Measurements from ENCODE around the gene SLX9.
A peak's percentile ranks its signal among the peaks of the same experiment; 100 is the strongest.

SLX9 gene, protein sequence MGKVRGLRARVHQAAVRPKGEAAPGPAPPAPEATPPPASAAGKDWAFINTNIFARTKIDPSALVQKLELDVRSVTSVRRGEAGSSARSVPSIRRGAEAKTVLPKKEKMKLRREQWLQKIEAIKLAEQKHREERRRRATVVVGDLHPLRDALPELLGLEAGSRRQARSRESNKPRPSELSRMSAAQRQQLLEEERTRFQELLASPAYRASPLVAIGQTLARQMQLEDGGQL

DNA sequence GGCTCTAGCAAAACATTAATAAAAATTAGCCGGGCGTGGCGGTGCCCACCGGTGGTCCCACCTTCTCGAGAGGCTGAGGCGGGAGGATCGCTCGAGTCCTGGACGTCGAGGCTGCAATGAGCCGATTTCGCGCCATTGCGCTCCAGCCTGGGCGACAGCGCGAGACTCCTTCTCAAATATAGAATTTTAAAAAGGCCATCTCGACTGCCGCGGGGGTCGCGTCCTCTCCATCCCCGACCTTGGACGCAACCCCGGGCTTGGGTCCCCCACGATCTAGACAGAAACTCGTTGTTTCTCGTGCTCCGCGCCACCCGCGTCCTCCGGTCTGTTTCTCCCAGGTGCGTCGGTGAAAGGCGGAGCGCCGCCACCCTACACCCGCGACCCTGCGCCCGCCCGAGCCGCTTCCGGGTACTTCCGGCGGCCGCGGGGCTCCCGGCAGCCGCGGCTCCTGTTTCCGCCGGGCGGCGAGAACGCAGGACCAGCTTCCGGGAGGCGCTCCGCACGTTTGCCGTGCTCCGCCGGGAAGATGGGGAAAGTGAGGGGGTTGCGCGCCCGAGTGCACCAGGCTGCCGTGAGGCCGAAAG, at the start of gene SLX9:
Gene SLX9 (plus strand): TSS at position 498 of the 584 bp plus-strand sequence. CDS start 29 bp downstream, at position 527.
- Histone ChIP-seq H3K27me3 (ENCODE audit: control insufficient read depth in 2 of 2, insufficient read depth in 2 of 2, low read length in 2 of 2) (no peaks in the 10 kb centered on the region), H3K4me1 (ENCODE audit: control insufficient read depth in 2 of 2, insufficient read depth in 2 of 2, low read length in 2 of 2) (peaks cover 13 to 28% of the 10 kb centered on the region in 2 donors), H3K36me3 (ENCODE audit: control insufficient read depth in 2 of 2, insufficient read depth in 2 of 2, low read length in 2 of 2) (peaks cover 8 to 17% of the 10 kb centered on the region in 2 donors), H3K4me3 (ENCODE audit: low read length in 2 of 2) (peak within 1 kb of the TSS; percentile 82 to 91), H3K27ac (ENCODE audit: low read depth in 2 of 2, low read length in 2 of 2) (peak within 1 kb of the TSS in 1 of 2 donors; percentile 9), H3K9me3 (ENCODE audit: control insufficient read depth in 2 of 2, low read length in 2 of 2) (no peaks in the 10 kb centered on the region), H3K9ac (ENCODE audit: low read depth in 1 of 2, low read length in 2 of 2) (peak within 1 kb of the TSS; percentile 74 to 75)

DNA sequence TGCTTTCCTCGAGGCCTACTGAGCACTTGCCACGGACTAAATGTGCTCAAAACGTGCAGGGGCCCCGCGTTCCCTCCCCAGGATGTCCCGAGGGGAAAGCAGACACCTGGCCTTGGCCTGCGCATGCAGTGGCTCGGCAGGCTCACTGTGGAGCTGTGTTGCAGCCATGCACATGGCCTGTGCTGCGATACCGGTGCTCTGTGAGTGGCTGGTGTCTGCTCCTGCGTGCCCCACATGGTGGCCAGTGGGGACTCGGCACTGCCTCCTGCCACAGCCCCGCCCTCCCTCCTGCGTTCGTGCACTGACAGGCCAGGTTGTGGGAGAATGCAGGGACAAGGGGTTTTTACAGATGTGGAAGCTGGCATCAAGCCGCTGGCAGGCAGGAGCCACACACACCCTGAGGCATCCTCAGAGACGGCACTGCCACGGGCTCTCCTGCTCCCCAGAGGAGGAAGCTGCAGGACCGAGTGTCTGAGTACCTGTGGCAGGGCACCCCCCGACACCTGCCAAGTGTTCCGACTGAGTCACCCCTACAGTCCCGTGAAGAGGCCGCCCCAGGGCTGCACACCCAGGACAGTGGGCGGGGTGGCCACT, 49.4 kb upstream of the SLX9 start:
- Histone ChIP-seq H3K9ac (ENCODE audit: low read depth in 1 of 2, low read length in 2 of 2) (no peak overlapping the region), H3K4me3 (ENCODE audit: low read length in 2 of 2) (no peak overlapping the region), H3K36me3 (ENCODE audit: control insufficient read depth in 2 of 2, insufficient read depth in 2 of 2, low read length in 2 of 2) (no peaks in the 10 kb centered on the region), H3K27me3 (ENCODE audit: control insufficient read depth in 2 of 2, insufficient read depth in 2 of 2, low read length in 2 of 2) (no peaks in the 10 kb centered on the region), H3K4me1 (ENCODE audit: control insufficient read depth in 2 of 2, insufficient read depth in 2 of 2, low read length in 2 of 2) (peaks cover 0 to 2% of the 10 kb centered on the region in 2 donors), H3K9me3 (ENCODE audit: control insufficient read depth in 2 of 2, low read length in 2 of 2) (no peaks in the 10 kb centered on the region), H3K27ac (ENCODE audit: low read depth in 2 of 2, low read length in 2 of 2) (no peak overlapping the region)

DNA sequence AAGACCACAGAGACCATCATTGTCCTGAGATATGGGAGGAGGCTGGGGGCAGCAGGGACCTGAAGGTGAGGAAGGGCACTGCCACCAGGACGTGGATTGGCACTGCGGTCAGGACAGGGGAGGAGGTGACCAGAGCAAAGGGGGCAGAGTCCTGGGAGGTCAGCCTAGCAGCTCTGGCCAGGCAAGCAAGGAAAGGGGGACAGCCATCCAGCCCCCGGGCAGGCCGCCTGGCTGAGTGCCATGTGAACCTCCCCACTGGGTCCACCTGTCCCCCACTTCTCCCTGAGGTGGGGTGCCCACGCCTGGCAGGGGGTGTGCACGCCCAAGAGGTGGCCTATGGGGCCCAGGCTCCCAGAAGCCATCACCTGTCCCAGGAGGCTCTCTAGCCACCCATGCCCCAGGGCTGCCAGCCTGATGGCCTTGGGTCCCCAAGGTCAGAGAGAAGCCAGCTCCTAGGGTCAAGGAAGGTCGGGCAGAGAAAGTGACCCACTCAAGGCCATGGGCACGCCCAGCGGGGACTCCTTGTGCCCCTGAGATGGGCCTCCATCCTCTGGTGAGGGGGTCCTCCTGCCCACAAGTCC, 48.8 kb upstream of the SLX9 start:
- H3K4me3 ChIP-seq (ENCODE audit: low read length in 2 of 2) = no peak overlapping the region
- H3K27ac ChIP-seq (ENCODE audit: low read depth in 2 of 2, low read length in 2 of 2) = no peak overlapping the region
- no peak overlapping the region for H3K9ac ChIP-seq (ENCODE audit: low read depth in 1 of 2, low read length in 2 of 2)
- H3K27me3 ChIP-seq (ENCODE audit: control insufficient read depth in 2 of 2, insufficient read depth in 2 of 2, low read length in 2 of 2) = no peaks in the 10 kb centered on the region
- H3K4me1 ChIP-seq (ENCODE audit: control insufficient read depth in 2 of 2, insufficient read depth in 2 of 2, low read length in 2 of 2) = peaks cover 0 to 2% of the 10 kb centered on the region in 2 donors
- H3K36me3 ChIP-seq (ENCODE audit: control insufficient read depth in 2 of 2, insufficient read depth in 2 of 2, low read length in 2 of 2) = no peaks in the 10 kb centered on the region
- H3K9me3 ChIP-seq (ENCODE audit: control insufficient read depth in 2 of 2, low read length in 2 of 2) = no peaks in the 10 kb centered on the region

DNA sequence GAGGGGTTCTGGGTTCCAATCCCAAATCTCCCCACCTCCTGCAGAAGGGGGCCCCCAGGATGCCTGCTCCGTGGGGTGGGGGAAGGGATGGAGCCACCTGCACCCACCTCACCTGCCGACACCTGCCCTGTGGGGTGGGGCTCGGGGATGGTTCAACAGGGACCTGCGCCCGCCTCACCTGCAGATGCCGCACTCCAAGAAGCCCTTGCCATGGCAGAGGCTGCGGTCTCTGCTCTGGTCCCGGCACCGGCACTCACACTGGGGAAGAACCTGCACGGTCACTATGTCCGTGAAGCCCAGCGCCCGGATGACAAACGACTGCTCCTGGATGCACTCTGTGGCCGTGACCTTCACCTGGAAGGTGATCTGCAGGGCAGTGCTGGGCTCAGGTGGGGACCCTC, 48.2 kb upstream of the SLX9 start:
- Histone ChIP-seq H3K4me3 (ENCODE audit: low read length in 2 of 2) (no peak overlapping the region), H3K9me3 (ENCODE audit: control insufficient read depth in 2 of 2, low read length in 2 of 2) (no peaks in the 10 kb centered on the region), H3K9ac (ENCODE audit: low read depth in 1 of 2, low read length in 2 of 2) (no peak overlapping the region), H3K27me3 (ENCODE audit: control insufficient read depth in 2 of 2, insufficient read depth in 2 of 2, low read length in 2 of 2) (no peaks in the 10 kb centered on the region), H3K36me3 (ENCODE audit: control insufficient read depth in 2 of 2, insufficient read depth in 2 of 2, low read length in 2 of 2) (no peaks in the 10 kb centered on the region), H3K27ac (ENCODE audit: low read depth in 2 of 2, low read length in 2 of 2) (no peak overlapping the region), H3K4me1 (ENCODE audit: control insufficient read depth in 2 of 2, insufficient read depth in 2 of 2, low read length in 2 of 2) (peaks cover 0 to 2% of the 10 kb centered on the region in 2 donors)

DNA sequence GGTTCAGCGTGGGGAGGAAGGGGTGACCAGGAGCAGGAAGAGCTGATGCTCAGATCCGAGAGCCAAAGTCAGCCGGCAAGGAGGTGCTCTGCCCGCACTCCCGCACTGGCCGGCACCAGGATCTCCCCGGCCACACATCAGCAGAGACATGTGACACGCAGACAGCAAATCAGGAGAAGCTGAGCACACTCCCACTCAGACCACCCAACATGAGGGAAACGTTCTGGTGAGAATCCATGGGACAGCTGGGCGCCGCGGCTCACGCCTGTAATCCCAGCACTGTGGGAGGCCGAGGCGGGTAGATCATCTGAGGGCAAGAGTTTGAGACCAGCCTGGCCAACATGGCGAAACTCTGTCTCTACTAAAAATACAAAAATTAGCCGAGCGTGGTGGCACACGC, 47.7 kb upstream of the SLX9 start:
- H3K27me3 ChIP-seq (ENCODE audit: control insufficient read depth in 2 of 2, insufficient read depth in 2 of 2, low read length in 2 of 2) = no peaks in the 10 kb centered on the region
- no peaks in the 10 kb centered on the region for H3K9me3 ChIP-seq (ENCODE audit: control insufficient read depth in 2 of 2, low read length in 2 of 2)
- H3K27ac ChIP-seq (ENCODE audit: low read depth in 2 of 2, low read length in 2 of 2) = no peak overlapping the region
- H3K9ac ChIP-seq (ENCODE audit: low read depth in 1 of 2, low read length in 2 of 2) = no peak overlapping the region
- no peaks in the 10 kb centered on the region for H3K36me3 ChIP-seq (ENCODE audit: control insufficient read depth in 2 of 2, insufficient read depth in 2 of 2, low read length in 2 of 2)
- H3K4me3 ChIP-seq (ENCODE audit: low read length in 2 of 2) = no peak overlapping the region
- H3K4me1 ChIP-seq (ENCODE audit: control insufficient read depth in 2 of 2, insufficient read depth in 2 of 2, low read length in 2 of 2) = peaks cover 0 to 2% of the 10 kb centered on the region in 2 donors

DNA sequence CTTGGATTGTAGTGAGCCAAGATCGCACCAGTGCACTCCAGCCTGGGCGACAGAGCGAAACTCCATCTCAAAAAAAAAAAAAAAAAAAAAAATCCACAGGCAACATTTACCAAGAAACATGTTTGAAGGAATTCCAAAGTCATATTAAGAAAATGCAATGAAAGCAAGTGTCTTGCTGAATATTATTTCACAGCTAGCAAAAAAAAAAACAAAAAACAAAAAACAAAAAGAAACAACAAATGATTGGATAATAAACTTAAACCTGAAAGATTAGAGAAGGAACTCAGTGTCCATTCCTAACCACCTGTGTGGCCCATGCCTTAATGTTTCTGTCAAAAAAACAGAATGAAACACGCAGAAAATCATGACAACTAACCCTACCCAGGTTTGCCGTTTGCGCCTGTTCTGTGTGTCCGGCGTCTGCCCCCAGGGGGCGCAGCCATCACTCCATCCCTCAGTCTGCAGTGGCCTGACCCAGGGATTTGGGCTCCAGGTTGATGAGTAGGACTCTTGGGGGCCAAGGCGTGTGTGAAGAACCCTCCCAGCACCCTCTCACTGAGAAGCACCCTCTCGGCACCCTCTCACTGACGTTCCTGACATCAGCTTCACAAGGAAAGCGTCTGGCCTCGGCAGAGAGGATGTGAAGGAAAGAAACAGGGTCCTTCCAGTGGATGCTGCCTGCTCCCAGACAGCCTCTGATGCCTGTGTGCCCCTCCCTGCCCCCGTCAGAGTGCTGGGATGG, 47.1 kb upstream of the SLX9 start:
- H3K9me3 ChIP-seq (ENCODE audit: control insufficient read depth in 2 of 2, low read length in 2 of 2) = no peaks in the 10 kb centered on the region
- no peak overlapping the region for H3K4me3 ChIP-seq (ENCODE audit: low read length in 2 of 2)
- H3K4me1 ChIP-seq (ENCODE audit: control insufficient read depth in 2 of 2, insufficient read depth in 2 of 2, low read length in 2 of 2) = peaks cover 0 to 2% of the 10 kb centered on the region in 2 donors
- H3K9ac ChIP-seq (ENCODE audit: low read depth in 1 of 2, low read length in 2 of 2) = no peak overlapping the region
- H3K36me3 ChIP-seq (ENCODE audit: control insufficient read depth in 2 of 2, insufficient read depth in 2 of 2, low read length in 2 of 2) = no peaks in the 10 kb centered on the region
- no peaks in the 10 kb centered on the region for H3K27me3 ChIP-seq (ENCODE audit: control insufficient read depth in 2 of 2, insufficient read depth in 2 of 2, low read length in 2 of 2)
- no peak overlapping the region for H3K27ac ChIP-seq (ENCODE audit: low read depth in 2 of 2, low read length in 2 of 2)

DNA sequence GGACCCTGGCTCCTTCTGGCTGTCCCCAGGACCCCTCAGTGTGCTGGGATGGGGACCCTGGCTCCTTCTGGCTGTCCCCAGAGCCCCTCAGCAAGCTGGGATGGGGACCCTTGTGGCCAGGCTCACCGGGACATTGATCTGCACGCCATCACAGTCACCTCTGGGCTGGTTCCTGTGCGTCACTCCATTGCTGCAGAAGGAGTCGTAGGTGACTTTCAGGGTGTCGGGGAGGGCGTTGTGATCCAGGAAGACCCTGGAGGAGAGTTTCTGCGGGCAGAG, 46.6 kb upstream of the SLX9 start:
- Histone ChIP-seq H3K9me3 (ENCODE audit: control insufficient read depth in 2 of 2, low read length in 2 of 2) (no peaks in the 10 kb centered on the region), H3K4me3 (ENCODE audit: low read length in 2 of 2) (no peak overlapping the region), H3K36me3 (ENCODE audit: control insufficient read depth in 2 of 2, insufficient read depth in 2 of 2, low read length in 2 of 2) (no peaks in the 10 kb centered on the region), H3K9ac (ENCODE audit: low read depth in 1 of 2, low read length in 2 of 2) (no peak overlapping the region), H3K4me1 (ENCODE audit: control insufficient read depth in 2 of 2, insufficient read depth in 2 of 2, low read length in 2 of 2) (peaks cover 2 to 3% of the 10 kb centered on the region in 2 donors), H3K27ac (ENCODE audit: low read depth in 2 of 2, low read length in 2 of 2) (no peak overlapping the region), H3K27me3 (ENCODE audit: control insufficient read depth in 2 of 2, insufficient read depth in 2 of 2, low read length in 2 of 2) (no peaks in the 10 kb centered on the region)

DNA sequence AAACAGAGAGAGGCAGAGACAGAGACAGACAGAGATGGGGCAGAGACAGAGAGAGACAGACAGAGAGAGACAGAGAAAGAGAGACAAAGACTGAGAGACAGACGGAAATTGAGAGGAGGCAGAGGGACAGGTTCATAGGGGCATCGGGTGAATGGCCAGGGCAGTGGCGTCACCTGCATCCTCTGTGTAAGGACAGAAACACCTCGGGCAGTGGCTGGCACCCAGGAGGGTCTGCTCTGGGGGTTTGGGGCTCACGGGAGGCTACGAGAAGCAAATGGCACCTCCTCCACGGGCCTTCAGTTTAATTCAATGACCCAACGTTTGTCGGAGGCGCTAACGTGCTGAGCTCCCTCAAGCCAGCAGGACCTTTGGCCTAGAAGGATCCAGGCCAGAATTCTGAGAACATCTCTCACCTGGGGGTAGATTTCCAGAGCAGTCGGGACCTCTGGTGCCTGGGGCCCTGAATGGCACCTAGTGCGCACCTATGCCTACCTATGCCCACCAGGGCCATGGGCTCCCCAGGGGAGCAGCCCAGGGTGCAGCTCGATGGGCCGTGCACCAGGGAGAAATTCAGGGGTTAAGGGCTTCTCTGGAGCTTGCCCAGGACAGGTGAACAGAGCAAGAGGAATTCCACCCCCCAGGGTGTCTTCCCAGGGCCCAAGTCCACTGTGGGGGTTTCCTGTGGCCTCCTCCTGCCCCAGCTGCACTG, 45.7 kb upstream of the SLX9 start:
- H3K4me3 ChIP-seq (ENCODE audit: low read length in 2 of 2) = no peak overlapping the region
- H3K9ac ChIP-seq (ENCODE audit: low read depth in 1 of 2, low read length in 2 of 2) = no peak overlapping the region
- no peaks in the 10 kb centered on the region for H3K27me3 ChIP-seq (ENCODE audit: control insufficient read depth in 2 of 2, insufficient read depth in 2 of 2, low read length in 2 of 2)
- peaks cover 0 to 3% of the 10 kb centered on the region in 2 donors for H3K36me3 ChIP-seq (ENCODE audit: control insufficient read depth in 2 of 2, insufficient read depth in 2 of 2, low read length in 2 of 2)
- no peaks in the 10 kb centered on the region for H3K9me3 ChIP-seq (ENCODE audit: control insufficient read depth in 2 of 2, low read length in 2 of 2)
- H3K27ac ChIP-seq (ENCODE audit: low read depth in 2 of 2, low read length in 2 of 2) = no peak overlapping the region
- peaks cover 2 to 3% of the 10 kb centered on the region in 2 donors for H3K4me1 ChIP-seq (ENCODE audit: control insufficient read depth in 2 of 2, insufficient read depth in 2 of 2, low read length in 2 of 2)

DNA sequence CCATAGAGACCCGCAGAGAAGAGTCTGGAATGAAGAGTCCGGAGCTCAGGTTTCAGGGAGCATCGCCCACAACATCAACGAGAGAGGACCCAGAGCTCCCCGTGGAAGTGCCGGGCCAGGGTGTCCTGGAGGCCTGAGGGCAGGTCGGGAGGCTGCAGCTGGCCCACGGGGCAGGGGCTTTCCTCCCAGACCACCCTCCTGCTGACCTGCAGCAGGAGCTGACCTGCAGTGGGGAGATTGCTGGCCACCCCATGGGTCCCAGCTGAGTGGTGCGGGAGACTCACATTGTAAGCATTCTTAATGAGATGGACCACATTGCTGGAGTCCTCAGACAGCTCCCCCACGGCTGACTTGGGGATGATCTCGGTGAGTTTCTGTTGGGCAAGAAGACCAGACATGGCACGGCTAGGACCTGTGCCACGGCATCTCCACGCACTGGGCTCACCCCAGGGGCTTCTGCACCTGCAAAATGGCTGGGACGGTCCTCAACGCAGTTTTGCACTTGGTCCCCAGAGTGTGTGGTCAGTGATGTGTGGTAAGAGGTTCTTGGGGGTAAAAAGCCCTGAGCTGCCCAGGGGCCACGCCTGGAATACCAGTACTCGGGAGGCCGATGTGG, 45.0 kb upstream of the SLX9 start:
- H3K9ac ChIP-seq (ENCODE audit: low read depth in 1 of 2, low read length in 2 of 2) = no peak overlapping the region
- H3K9me3 ChIP-seq (ENCODE audit: control insufficient read depth in 2 of 2, low read length in 2 of 2) = no peaks in the 10 kb centered on the region
- H3K27ac ChIP-seq (ENCODE audit: low read depth in 2 of 2, low read length in 2 of 2) = no peak overlapping the region
- peaks cover 0 to 5% of the 10 kb centered on the region in 2 donors for H3K36me3 ChIP-seq (ENCODE audit: control insufficient read depth in 2 of 2, insufficient read depth in 2 of 2, low read length in 2 of 2)
- H3K27me3 ChIP-seq (ENCODE audit: control insufficient read depth in 2 of 2, insufficient read depth in 2 of 2, low read length in 2 of 2) = no peaks in the 10 kb centered on the region
- H3K4me1 ChIP-seq (ENCODE audit: control insufficient read depth in 2 of 2, insufficient read depth in 2 of 2, low read length in 2 of 2) = peaks cover 2 to 3% of the 10 kb centered on the region in 2 donors
- no peak overlapping the region for H3K4me3 ChIP-seq (ENCODE audit: low read length in 2 of 2)
